Stimulated activated CD4-positive, alpha-beta T cell treated with anti-CD3 and anti-CD28 coated beads, Interleukin-2, amount 100 ng/mL, for 4 hours (primary cell): ENCODE results near the gene PHTF1.

Source experiments
- DNase-seq: peaks from one replicate; pipeline ENCODE4 v3.0.0-alpha.2; 2020; ENCODE audit warnings: low read depth

PHTF1 gene

GRCh38 chr1:113665071-113665470 is 94.2 kb downstream of the PHTF1 start:
- no peak for DNase-seq

- DNase-seq = no peak
Observed at GRCh38 chr1:113663165-113663951, 95.9 kb downstream of the PHTF1 start.

GRCh38 chr1:113662101-113662500 is 97.2 kb downstream of the PHTF1 start:
- no peak for DNase-seq

GRCh38 chr1:113660088-113660487 is 99.2 kb downstream of the PHTF1 start:
- DNase-seq = no peak

- no peak for DNase-seq
Observed at GRCh38 chr1:113659556-113659955, 99.7 kb downstream of the PHTF1 start.

- DNase-seq = no peak
Observed at GRCh38 chr1:113659035-113659434, 100.3 kb downstream of the PHTF1 start.

DNA sequence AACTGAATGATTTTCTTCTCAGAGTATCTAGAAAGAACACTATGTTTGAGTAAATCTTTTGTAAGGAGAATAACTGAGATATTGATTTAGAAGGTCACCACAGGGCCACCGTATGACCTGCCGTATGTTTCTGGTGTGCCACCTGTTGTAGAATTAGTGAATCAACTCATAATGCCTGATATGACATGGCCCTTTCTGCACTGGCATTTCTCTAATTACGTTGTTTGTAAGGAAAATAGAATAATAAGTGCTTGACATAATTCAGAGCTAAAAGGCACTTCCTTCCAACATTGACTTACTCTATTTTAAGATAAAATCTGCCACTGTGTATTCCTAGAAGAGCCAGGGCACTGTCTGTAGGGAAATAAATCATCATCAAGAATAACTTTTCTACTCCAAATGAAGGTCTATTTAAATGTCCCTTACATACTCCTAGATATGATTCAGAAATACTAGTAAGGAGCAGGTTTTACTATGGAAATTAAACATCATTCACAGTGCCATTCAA is 101.7 kb downstream of the PHTF1 start:
- no peak for DNase-seq

- DNase-seq = no peak
Observed at GRCh38 chr1:113657126-113657525, 102.2 kb downstream of the PHTF1 start.

DNA sequence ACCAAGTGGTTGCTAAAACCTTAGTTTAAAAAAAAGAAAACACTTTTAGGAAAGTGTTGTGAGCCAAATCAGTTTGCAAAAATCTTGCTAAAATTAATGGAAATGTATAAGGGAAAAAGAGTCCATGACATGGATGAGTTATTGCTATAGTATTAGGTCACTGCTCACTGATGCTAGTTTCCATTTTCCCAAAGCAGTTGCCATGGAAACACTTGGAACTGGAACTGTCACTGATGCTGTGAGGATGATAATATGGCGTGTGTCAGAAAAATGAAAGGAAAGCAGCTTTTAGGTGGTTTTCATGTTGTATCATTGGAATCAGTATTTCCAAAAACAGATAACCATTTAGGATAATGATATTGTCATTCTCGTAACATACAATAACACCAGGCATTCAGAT is 104.4 kb downstream of the PHTF1 start:
- no peak for DNase-seq

- DNase-seq = no peak
Observed at GRCh38 chr1:113653741-113654140, 105.5 kb downstream of the PHTF1 start.

GRCh38 chr1:113652771-113653170 is 106.5 kb downstream of the PHTF1 start:
- DNase-seq = no peak

GRCh38 chr1:113648478-113648877 is 110.8 kb downstream of the PHTF1 start:
- no peak for DNase-seq

- DNase-seq = no peak
Observed at GRCh38 chr1:113647164-113647563, 112.1 kb downstream of the PHTF1 start.
